Neural cell (in vitro differentiated cells): ENCODE measurements around the gene CNTLN. TPM values are rescaled to one million over a fixed set of nuclear protein-coding genes. Genes with fewer than 3 reads are reported as not detected.
"Not testable (repeated sequence)": the region's sequence is repeated elsewhere in the genome, so short reads cannot be mapped to it uniquely, and the experiment has no call there.

Experiments used
- H2AFZ ChIP-seq: fragments of 200-600, 300-800 bp; sonication (generic), shearing (Covaris generic); 2 replicates; pipeline ENCODE4 v1.6.0; 2014; ENCODE audit warnings: low read depth, mild to moderate bottlenecking, antibody characterized with exemption, low read length, moderate library complexity
- H3F3A ChIP-seq: fragments of 200-600 bp; shearing (Covaris generic); 2 replicates; pipeline ENCODE4 v1.6.1; 2016; ENCODE audit warnings: mild to moderate bottlenecking, moderate library complexity, mixed read lengths, antibody characterized with exemption, low read length; ENCODE audit not compliant: insufficient read depth, poor library complexity, severe bottlenecking
- H3K27ac ChIP-seq: fragments of 200-600, 300-800 bp; sonication (generic), shearing (Covaris generic); 2 replicates; pipeline ENCODE4 v1.5.1; 2014; ENCODE audit warnings: mild to moderate bottlenecking, low read length, moderate library complexity
- H3K27me3 ChIP-seq: fragments of 300-800, 200-600 bp; sonication (generic), shearing (Covaris generic); 2 replicates; pipeline ENCODE4 v1.6.0; 2014; ENCODE audit warnings: mild to moderate bottlenecking, low read depth, low read length, moderate library complexity; ENCODE audit not compliant: insufficient read depth
- H3K36me3 ChIP-seq: fragments of 300-800, 200-600 bp; sonication (generic), shearing (Covaris generic); 2 replicates; pipeline ENCODE4 v1.5.1; 2014; ENCODE audit warnings: mild to moderate bottlenecking, antibody characterized with exemption, low read length, moderate library complexity; ENCODE audit not compliant: insufficient read depth
- H3K4me2 ChIP-seq: fragments of 300-800, 200-600 bp; sonication (generic), shearing (Covaris generic); 2 replicates; pipeline ENCODE4 v1.6.0; 2014; ENCODE audit warnings: mild to moderate bottlenecking, low read length
- H3K4me3 ChIP-seq: fragments of 300-800, 200-600 bp; sonication (generic), shearing (Covaris generic); 2 replicates; pipeline ENCODE4 v1.5.1; 2014; ENCODE audit warnings: mild to moderate bottlenecking, low read length, moderate library complexity
- H3K79me2 ChIP-seq: fragments of 200-600 bp; shearing (Covaris generic); replicated peaks from 2 replicates; pipeline ENCODE4 v1.6.0; 2014; ENCODE audit warnings: mild to moderate bottlenecking, low read length, moderate library complexity; ENCODE audit not compliant: insufficient read depth
- H3K9ac ChIP-seq: fragments of 300-800, 200-600 bp; sonication (generic), shearing (Covaris generic); 2 replicates; pipeline ENCODE4 v1.6.1; 2016; ENCODE audit warnings: mild to moderate bottlenecking, low read length, mixed read lengths
- H3K9me2 ChIP-seq: fragments of 200-600 bp; shearing (Covaris generic); 2 replicates; pipeline ENCODE4 v1.6.1; 2016; ENCODE audit warnings: mild to moderate bottlenecking, low read length, mixed read lengths; ENCODE audit not compliant: insufficient read depth
- H3K9me3 ChIP-seq: fragments of 200-600, 300-800 bp; sonication (generic), shearing (Covaris generic); 2 replicates; pipeline ENCODE4 v1.6.1; 2016; ENCODE audit warnings: mild to moderate bottlenecking, mixed run types, low read length, moderate library complexity, mixed read lengths
- H4K20me1 ChIP-seq: fragments of 200-600 bp; shearing (Covaris generic); 2 replicates; pipeline ENCODE4 v1.6.1; 2016; ENCODE audit warnings: mild to moderate bottlenecking, mixed run types; ENCODE audit not compliant: insufficient read depth
- CTCF ChIP-seq: fragments of 450-650 bp; IDR thresholded peaks from 2 replicates; pipeline ENCODE4 v1.5.1; 2014; ENCODE audit warnings: antibody characterized with exemption, mild to moderate bottlenecking, moderate library complexity; ENCODE audit not compliant: poor library complexity, severe bottlenecking
- EP300 ChIP-seq: fragments of 450-650 bp; conservative IDR thresholded peaks from 2 replicates; pipeline ENCODE4 v1.6.1; 2014; ENCODE audit warnings: antibody characterized with exemption, mild to moderate bottlenecking, moderate library complexity; ENCODE audit not compliant: poor library complexity, severe bottlenecking
- EZH2 ChIP-seq: fragments of 200-600, 300-800 bp; shearing (Covaris generic), sonication (generic); IDR thresholded peaks from 2 replicates; pipeline ENCODE4 v1.6.1; 2014; ENCODE audit warnings: antibody characterized with exemption, low read length, borderline replicate concordance, mild to moderate bottlenecking; ENCODE audit not compliant: insufficient read depth, poor library complexity, severe bottlenecking
- MXI1 ChIP-seq: fragments of 450-650 bp; conservative IDR thresholded peaks from 2 replicates; pipeline ENCODE4 v1.6.1; 2014; ENCODE audit warnings: antibody characterized with exemption, mild to moderate bottlenecking; ENCODE audit not compliant: poor library complexity, severe bottlenecking
- POLR2AphosphoS5 ChIP-seq: IDR thresholded peaks from 2 replicates; pipeline ENCODE4 v1.6.1; 2012
- RAD21 ChIP-seq: fragments of 450-650 bp; conservative IDR thresholded peaks from 2 replicates; pipeline ENCODE4 v1.6.1; 2014; ENCODE audit warnings: antibody characterized with exemption, mild to moderate bottlenecking, moderate library complexity
- REST ChIP-seq: IDR thresholded peaks from 2 replicates; pipeline ENCODE4 v1.6.1; 2012; ENCODE audit warnings: borderline replicate concordance
- SMC3 ChIP-seq: fragments of 450-650 bp; conservative IDR thresholded peaks from 2 replicates; pipeline ENCODE4 v1.6.1; 2014; ENCODE audit warnings: antibody characterized with exemption, mild to moderate bottlenecking, moderate library complexity; ENCODE audit not compliant: poor library complexity
- TAF1 ChIP-seq: IDR thresholded peaks from 2 replicates; pipeline ENCODE4 v1.6.1; 2012; ENCODE audit warnings: low read depth
- polyA plus RNA-seq: library from polyadenylated mRNA; depleted of rRNA; stranded (reverse); fragments of >200 nt; gene quantifications from 2 replicates; pipeline ENCODE4 v1.2.3, GENCODE V29; 2014

CNTLN gene
- polyA plus RNA-seq, 1 donor from 2014 or later = 5.0 TPM

DNA sequence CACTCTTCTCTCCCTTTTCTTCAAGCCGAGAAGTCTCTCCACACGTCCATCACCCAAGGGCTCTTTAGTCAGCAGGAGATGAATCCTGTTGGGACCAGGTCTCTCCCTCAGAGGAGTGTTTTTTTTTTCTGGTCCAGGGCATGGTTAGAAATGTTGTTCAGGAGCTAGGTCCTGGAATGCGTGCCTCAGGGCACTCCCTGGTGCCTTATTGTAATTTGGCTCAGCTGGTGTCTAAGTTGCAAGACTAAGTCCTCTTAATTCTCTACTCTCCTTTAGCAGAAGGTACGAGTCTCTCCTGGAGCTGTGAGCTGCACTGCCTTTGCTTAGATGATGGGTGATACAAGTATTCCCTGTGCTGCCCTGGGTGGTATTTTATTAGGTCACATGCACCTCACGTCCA lies 111.9 kb downstream of the CNTLN start:
- Histone ChIP-seq H3K27me3 (no peaks in the 10 kb centered on the region), H2AFZ (no peak overlapping the region), H3K4me2 (no peak overlapping the region), H3K79me2 (no peaks in the 10 kb centered on the region), H3F3A (no peaks in the 10 kb centered on the region), H3K9me2 (no peaks in the 10 kb centered on the region), H4K20me1 (no peaks in the 10 kb centered on the region), H3K27ac (no peak overlapping the region), H3K4me3 (no peak overlapping the region), H3K9ac (no peak overlapping the region), H3K9me3 (peaks cover 4% of the 10 kb centered on the region), H3K36me3 (no peaks in the 10 kb centered on the region)
- TF ChIP-seq MXI1 = no peak
- TF ChIP-seq POLR2AphosphoS5 = no peak
- no peak for TF ChIP-seq REST
- no peak for TF ChIP-seq CTCF
- no peak for TF ChIP-seq EP300
- TF ChIP-seq EZH2 = no peak
- no peak for TF ChIP-seq RAD21
- TF ChIP-seq SMC3 = no peak
- TF ChIP-seq TAF1 = no peak

GRCh38 chr9:17251100-17251499 lies 116.3 kb downstream of the CNTLN start:
- no peaks in the 10 kb centered on the region for H3K9me2 ChIP-seq
- no peak overlapping the region for H3K4me3 ChIP-seq
- no peak overlapping the region for H3K9ac ChIP-seq
- no peaks in the 10 kb centered on the region for H3K79me2 ChIP-seq
- H3K27ac ChIP-seq = no peak overlapping the region
- no peaks in the 10 kb centered on the region for H3F3A ChIP-seq
- no peaks in the 10 kb centered on the region for H3K27me3 ChIP-seq
- H2AFZ ChIP-seq = no peak overlapping the region
- TF ChIP-seq POLR2AphosphoS5 = no peak
- no peak for TF ChIP-seq REST
- H3K36me3 ChIP-seq = no peaks in the 10 kb centered on the region
- H4K20me1 ChIP-seq = no peaks in the 10 kb centered on the region
- H3K4me2 ChIP-seq = no peak overlapping the region
- peaks cover 9% of the 10 kb centered on the region for H3K9me3 ChIP-seq

GRCh38 chr9:17268531-17269188 lies 133.8 kb downstream of the CNTLN start:
- not testable (repeated sequence) for H3K79me2 ChIP-seq, H3K4me2 ChIP-seq, H3K9me3 ChIP-seq, H3K36me3 ChIP-seq, H2AFZ ChIP-seq, H3K27ac ChIP-seq, H3F3A ChIP-seq, H3K9ac ChIP-seq, H3K4me3 ChIP-seq, H3K9me2 ChIP-seq, H3K27me3 ChIP-seq, H4K20me1 ChIP-seq
